ENCODE measurements around the gene HHIPL1. TPM values are rescaled to one million over a fixed set of nuclear protein-coding genes. Genes with fewer than 3 reads are reported as not detected.

The HHIPL1 gene
- total RNA-seq, 2 donors from 2014 or later: under 0.01 to 0.26 TPM

- DNase-seq (no peak), ATAC-seq (no peak)
- H3K4me1 ChIP-seq: no peaks in the 10 kb centered on the region
- intact Hi-C loops (cut with DNase I): no loop called here
- H3K27me3 ChIP-seq: no peaks in the 10 kb centered on the region
- H3K4me3 ChIP-seq: no peak overlapping the region
- 91 to 94% methylated on average over 5 to 9 of the region's 9 CpGs for WGBS, 2 donors
- H3K27ac ChIP-seq: no peak overlapping the region
- TF ChIP-seq POLR2A (IDR thresholded peaks at IDR 0.05) (no peak), CTCF (IDR thresholded peaks at IDR 0.05) (no peak)
- H3K9me3 ChIP-seq: no peaks in the 10 kb centered on the region
- H3K36me3 ChIP-seq (replicated peaks in 1 of 2; ENCODE audit: insufficient read depth in 1 of 2, low read depth in 2 of 2): no peaks in the 10 kb centered on the region
Observed at GRCh38 chr14:99722741-99723140, 77.8 kb downstream of the HHIPL1 start.

GRCh38 chr14:99724196-99724891 lies 79.4 kb downstream of the HHIPL1 start:
- no peak overlapping the region for H3K4me3 ChIP-seq
- no peaks in the 10 kb centered on the region for H3K9me3 ChIP-seq
- H3K27ac ChIP-seq: no peak overlapping the region
- no peak for ATAC-seq
- 65 to 100% methylated on average over 1 to 5 of the region's 5 CpGs for WGBS, 2 donors
- no peaks in the 10 kb centered on the region for H3K4me1 ChIP-seq
- intact Hi-C loops (cut with DNase I): no loop called here
- DNase-seq: no peak
- no peaks in the 10 kb centered on the region for H3K36me3 ChIP-seq (replicated peaks in 1 of 2; ENCODE audit: insufficient read depth in 1 of 2, low read depth in 2 of 2)
- no peak for TF ChIP-seq POLR2A (IDR thresholded peaks at IDR 0.05)
- TF ChIP-seq CTCF (IDR thresholded peaks at IDR 0.05): no peak
- H3K27me3 ChIP-seq: no peaks in the 10 kb centered on the region

GRCh38 chr14:99724939-99725773 lies 80.2 kb downstream of the HHIPL1 start:
- Histone ChIP-seq H3K9me3 (no peaks in the 10 kb centered on the region), H3K27me3 (no peaks in the 10 kb centered on the region), H3K4me3 (no peak overlapping the region), H3K4me1 (peaks cover 5% of the 10 kb centered on the region), H3K27ac (no peak overlapping the region), H3K36me3 (replicated peaks in 1 of 2; ENCODE audit: insufficient read depth in 1 of 2, low read depth in 2 of 2) (no peaks in the 10 kb centered on the region)
- intact Hi-C loops (cut with DNase I): loop anchor here (5.0 kb wide), 1 partner anchor 162 kb away; no protein-coding TSS in a partner anchor
- TF ChIP-seq CTCF (IDR thresholded peaks at IDR 0.05): no peak
- TF ChIP-seq POLR2A (IDR thresholded peaks at IDR 0.05): no peak
- 88 to 92% methylated on average over 7 to 15 of the region's 15 CpGs for WGBS, 2 donors
- ATAC-seq: no peak
- DNase-seq: no peak

- Histone ChIP-seq H3K4me1 (peaks cover 13% of the 10 kb centered on the region), H3K27ac (no peak overlapping the region), H3K27me3 (no peaks in the 10 kb centered on the region), H3K4me3 (no peak overlapping the region), H3K36me3 (replicated peaks in 1 of 2; ENCODE audit: insufficient read depth in 1 of 2, low read depth in 2 of 2) (no peaks in the 10 kb centered on the region), H3K9me3 (no peaks in the 10 kb centered on the region)
- WGBS, 2 donors: 62 to 65% methylated on average over 6 to 18 of the region's 18 CpGs
- intact Hi-C loops (cut with DNase I): loop anchor here (5.0 kb wide), 1 partner anchor 161 kb away; no protein-coding TSS in a partner anchor
- ATAC-seq (no peak), DNase-seq (peak in 2 of 4 donors; percentile 5 to 9)
- TF ChIP-seq CTCF (IDR thresholded peaks at IDR 0.05) (no peak), POLR2A (IDR thresholded peaks at IDR 0.05) (no peak)
Observed at GRCh38 chr14:99725774-99726537, 81.0 kb downstream of the HHIPL1 start.
